OCI-LY3 (cell line): ENCODE measurements around the gene ERICH4.

ENCODE experiments used
- H2AFZ ChIP-seq: fragments of 200-600, 300-600 bp; shearing (Covaris generic); 2 replicates; pipeline ENCODE4 v1.6.0; 2014; ENCODE audit warnings: antibody characterized with exemption, low read depth, low read length
- H3K27ac ChIP-seq: fragments of 200-600, 300-600 bp; sonication (generic); 2 replicates; pipeline ENCODE4 v1.5.1; 2014; ENCODE audit warnings: mild to moderate bottlenecking, low read length, moderate library complexity, mixed read lengths
- H3K27me3 ChIP-seq: fragments of 200-600, 300-600 bp; sonication (generic); 2 replicates; pipeline ENCODE4 v1.6.1; 2014; ENCODE audit warnings: low read depth, low read length, mixed read lengths
- H3K36me3 ChIP-seq: fragments of 200-600, 300-600 bp; sonication (generic); replicated peaks from 2 replicates; pipeline ENCODE3; 2014; ENCODE audit warnings: low read depth, low read length, mixed read lengths
- H3K4me1 ChIP-seq: fragments of 300-600, 200-600 bp; sonication (generic); 2 replicates; pipeline ENCODE4 v1.6.1; 2014; ENCODE audit warnings: low read length, mixed read lengths
- H3K4me2 ChIP-seq: fragments of 200-600, 300-600 bp; sonication (generic); 2 replicates; pipeline ENCODE4 v1.6.1; 2014; ENCODE audit warnings: low read length, mixed read lengths
- H3K4me3 ChIP-seq: fragments of 300-600, 200-600 bp; sonication (generic); 2 replicates; pipeline ENCODE4 v1.5.1; 2014; ENCODE audit warnings: antibody characterized with exemption, mild to moderate bottlenecking, low read length, moderate library complexity
- H3K79me2 ChIP-seq: fragments of 300-600, 200-600 bp; shearing (Covaris generic); 2 replicates; pipeline ENCODE4 v1.6.1; 2014; ENCODE audit warnings: mild to moderate bottlenecking, low read length, mixed read lengths
- H3K9ac ChIP-seq: fragments of 300-600, 200-600 bp; shearing (Covaris generic); 2 replicates; pipeline ENCODE4 v1.6.0; 2014; ENCODE audit warnings: mild to moderate bottlenecking, low read length, moderate library complexity
- H3K9me3 ChIP-seq: fragments of 200-600, 300-600 bp; shearing (Covaris generic); 2 replicates; pipeline ENCODE4 v1.6.1; 2014; ENCODE audit warnings: low read length, mixed read lengths; ENCODE audit not compliant: insufficient read depth
- H4K20me1 ChIP-seq: fragments of 200-600, 300-600 bp; sonication (generic); 2 replicates; pipeline ENCODE4 v1.6.1; 2016; ENCODE audit warnings: low read length, mixed read lengths; ENCODE audit not compliant: insufficient read depth
- EZH2phosphoT487 ChIP-seq: fragments of 200-600 bp; shearing (Covaris generic); IDR thresholded peaks from 2 replicates; pipeline ENCODE4 v1.6.1; 2018; ENCODE audit warnings: antibody characterized with exemption, mixed run types, low read depth
- TF ChIP-seq, protein P1 (sequence below): fragments of 200-600, 300-600 bp; sonication (generic); IDR thresholded peaks from 2 replicates; pipeline ENCODE4 v1.5.1; 2014; ENCODE audit warnings: antibody characterized with exemption, low read length, low read depth

Gene ERICH4

DNA sequence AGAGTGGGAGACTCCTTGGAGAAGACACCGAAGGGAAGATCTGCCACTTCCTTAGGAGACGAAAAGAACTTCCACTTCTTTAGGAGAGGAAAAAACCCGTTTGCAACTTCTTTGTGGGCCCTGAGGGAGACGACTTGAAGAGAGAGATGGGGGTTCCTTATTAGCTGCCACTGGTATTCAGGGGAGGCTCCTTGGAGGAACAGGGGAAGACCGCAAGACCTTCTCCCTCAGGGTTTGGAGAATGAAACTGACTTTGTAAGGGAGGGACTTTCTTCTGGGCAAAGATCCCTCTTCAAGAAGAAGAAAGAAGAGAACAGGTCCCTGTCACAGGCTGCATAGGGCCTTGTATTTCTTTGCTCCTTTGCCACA is 44.9 kb upstream of the ERICH4 start:
- H2AFZ ChIP-seq: peak overlapping the region; percentile 82
- peaks cover 8% of the 10 kb centered on the region for H3K36me3 ChIP-seq
- H4K20me1 ChIP-seq: no peaks in the 10 kb centered on the region
- no peak for TF ChIP-seq EZH2phosphoT487
- TF ChIP-seq, protein P1, sequence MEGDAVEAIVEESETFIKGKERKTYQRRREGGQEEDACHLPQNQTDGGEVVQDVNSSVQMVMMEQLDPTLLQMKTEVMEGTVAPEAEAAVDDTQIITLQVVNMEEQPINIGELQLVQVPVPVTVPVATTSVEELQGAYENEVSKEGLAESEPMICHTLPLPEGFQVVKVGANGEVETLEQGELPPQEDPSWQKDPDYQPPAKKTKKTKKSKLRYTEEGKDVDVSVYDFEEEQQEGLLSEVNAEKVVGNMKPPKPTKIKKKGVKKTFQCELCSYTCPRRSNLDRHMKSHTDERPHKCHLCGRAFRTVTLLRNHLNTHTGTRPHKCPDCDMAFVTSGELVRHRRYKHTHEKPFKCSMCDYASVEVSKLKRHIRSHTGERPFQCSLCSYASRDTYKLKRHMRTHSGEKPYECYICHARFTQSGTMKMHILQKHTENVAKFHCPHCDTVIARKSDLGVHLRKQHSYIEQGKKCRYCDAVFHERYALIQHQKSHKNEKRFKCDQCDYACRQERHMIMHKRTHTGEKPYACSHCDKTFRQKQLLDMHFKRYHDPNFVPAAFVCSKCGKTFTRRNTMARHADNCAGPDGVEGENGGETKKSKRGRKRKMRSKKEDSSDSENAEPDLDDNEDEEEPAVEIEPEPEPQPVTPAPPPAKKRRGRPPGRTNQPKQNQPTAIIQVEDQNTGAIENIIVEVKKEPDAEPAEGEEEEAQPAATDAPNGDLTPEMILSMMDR: no peak
- H3K4me1 ChIP-seq: peaks cover 26% of the 10 kb centered on the region
- no peaks in the 10 kb centered on the region for H3K9me3 ChIP-seq
- H3K27me3 ChIP-seq: no peaks in the 10 kb centered on the region
- peak overlapping the region; percentile 84 for H3K4me3 ChIP-seq
- no peak overlapping the region for H3K27ac ChIP-seq
- peak overlapping the region; percentile 80 for H3K9ac ChIP-seq
- H3K4me2 ChIP-seq: peak overlapping the region; percentile 96
- peaks cover 56% of the 10 kb centered on the region for H3K79me2 ChIP-seq

DNA sequence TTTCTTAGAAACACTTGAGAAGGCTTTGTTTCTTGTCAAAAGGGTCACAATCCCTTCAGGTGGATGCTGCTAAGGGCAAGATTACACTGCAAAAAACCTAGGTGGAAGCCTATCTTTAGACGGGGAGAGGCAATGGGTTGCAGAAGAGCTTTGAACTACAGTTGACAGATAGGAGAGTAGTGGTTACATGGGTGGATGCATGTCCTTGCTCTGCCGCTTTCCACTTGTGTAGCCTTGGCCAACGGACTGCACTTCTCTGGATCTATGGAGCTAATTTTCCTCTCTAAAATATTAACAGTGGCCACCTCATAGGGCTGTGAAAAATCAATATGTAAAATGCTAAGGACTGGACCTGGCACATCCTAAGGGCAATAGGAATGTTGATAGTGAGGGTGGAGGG is 44.4 kb upstream of the ERICH4 start:
- H3K27me3 ChIP-seq: no peaks in the 10 kb centered on the region
- H3K4me2 ChIP-seq: peak overlapping the region; percentile 96
- no peak overlapping the region for H3K27ac ChIP-seq
- peaks cover 26% of the 10 kb centered on the region for H3K4me1 ChIP-seq
- H3K9me3 ChIP-seq: no peaks in the 10 kb centered on the region
- peaks cover 8% of the 10 kb centered on the region for H3K36me3 ChIP-seq
- H4K20me1 ChIP-seq: no peaks in the 10 kb centered on the region
- peak overlapping the region; percentile 84 for H3K4me3 ChIP-seq
- H2AFZ ChIP-seq: no peak overlapping the region
- peak overlapping the region; percentile 80 for H3K9ac ChIP-seq
- TF ChIP-seq, protein P1: no peak
- no peak for TF ChIP-seq EZH2phosphoT487
- H3K79me2 ChIP-seq: peaks cover 53% of the 10 kb centered on the region

- no peaks in the 10 kb centered on the region for H3K27me3 ChIP-seq
- no peaks in the 10 kb centered on the region for H3K9me3 ChIP-seq
- H3K4me3 ChIP-seq: peak overlapping the region; percentile 84
- no peak overlapping the region for H3K27ac ChIP-seq
- peaks cover 8% of the 10 kb centered on the region for H3K36me3 ChIP-seq
- H2AFZ ChIP-seq: no peak overlapping the region
- peak overlapping the region; percentile 96 for H3K4me2 ChIP-seq
- peaks cover 26% of the 10 kb centered on the region for H3K4me1 ChIP-seq
- H4K20me1 ChIP-seq: no peaks in the 10 kb centered on the region
- peaks cover 48% of the 10 kb centered on the region for H3K79me2 ChIP-seq
- H3K9ac ChIP-seq: peak overlapping the region; percentile 80; the same call in 1 of the 2 replicates
- TF ChIP-seq, protein P1: no peak
- no peak for TF ChIP-seq EZH2phosphoT487
Measured at GRCh38 chr19:41399091-41399490, 43.9 kb upstream of the ERICH4 start.

DNA sequence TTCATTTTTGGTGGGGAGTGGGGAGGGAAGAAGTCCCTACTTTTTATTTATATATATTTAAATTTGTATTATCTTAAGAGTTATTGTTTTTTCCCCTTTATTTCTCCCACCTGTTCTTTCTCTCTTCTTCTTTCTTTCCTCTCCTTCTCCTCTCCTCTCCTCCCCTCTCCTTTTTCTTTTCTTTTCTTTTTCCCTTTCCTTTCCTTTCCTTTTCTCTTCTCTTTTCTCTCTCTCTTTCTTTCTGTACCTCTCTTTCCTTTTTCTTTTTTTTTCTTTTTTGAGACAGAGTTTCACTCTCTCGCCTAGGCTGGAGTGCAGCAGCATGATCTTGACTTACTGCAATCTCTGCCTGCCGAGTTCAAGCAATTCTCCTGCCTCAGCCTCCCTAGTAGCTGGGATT is 43.4 kb upstream of the ERICH4 start:
- Histone ChIP-seq H3K9me3 (no peaks in the 10 kb centered on the region), H3K4me1 (peaks cover 26% of the 10 kb centered on the region), H3K36me3 (peaks cover 8% of the 10 kb centered on the region), H3K79me2 (peaks cover 44% of the 10 kb centered on the region), H3K27ac (no peak overlapping the region), H4K20me1 (no peaks in the 10 kb centered on the region), H3K9ac (no peak overlapping the region), H2AFZ (no peak overlapping the region), H3K27me3 (no peaks in the 10 kb centered on the region), H3K4me3 (no peak overlapping the region), H3K4me2 (no peak overlapping the region)
- TF ChIP-seq, protein P1: no peak
- TF ChIP-seq EZH2phosphoT487: no peak
